GM19240 (cell line): ENCODE data around the gene RFX4.

ENCODE experiments used
- DNase-seq: peaks from one replicate; pipeline ENCODE4 v3.0.0; 2011; ENCODE audit warnings: low spot score; ENCODE audit not compliant: insufficient read length

The RFX4 gene

GRCh38 chr12:106801830-106802533 is 219.2 kb downstream of the RFX4 start:
- DNase-seq: no peak

GRCh38 chr12:106804668-106805067 is 221.9 kb downstream of the RFX4 start:
- DNase-seq: no peak
